NB4 (cell line): ENCODE results near the gene KIF6.

Experiments
- CTCF ChIP-seq: IDR thresholded peaks from one replicate; pipeline ENCODE4 v1.5.1; 2012; ENCODE audit warnings: low read depth, low read length
- MAX ChIP-seq: IDR thresholded peaks from 2 replicates; pipeline ENCODE4 v1.6.1; 2011; ENCODE audit warnings: low read depth, low read length
- MYC ChIP-seq: IDR thresholded peaks from 2 replicates; pipeline ENCODE4 v1.6.1; 2011; ENCODE audit warnings: low read depth, low read length
- POLR2A ChIP-seq: IDR thresholded peaks from 2 replicates; pipeline ENCODE4 v1.6.1; 2011; ENCODE audit warnings: mild to moderate bottlenecking; ENCODE audit not compliant: insufficient read length; ENCODE audit errors: extremely low read depth

GRCh38 chr6:39617026-39617425 is 108.2 kb downstream of the KIF6 start:
- TF ChIP-seq CTCF = no peak
- no peak for TF ChIP-seq MAX
- TF ChIP-seq POLR2A = no peak
- TF ChIP-seq MYC = no peak
